Uterus (tissue), 4 donors: Measurements from ENCODE around the gene MAP3K3. TPM values are rescaled to one million over a fixed set of nuclear protein-coding genes. Genes with fewer than 3 reads are reported as not detected.

Experiments used
- small RNA-seq: library from RNA; depleted of rRNA; stranded (forward); fragments of <200 nt; gene quantifications from one replicate; pipeline ENCODE3, GENCODE V24; 2016
- total RNA-seq, 4 donors: library from RNA; depleted of rRNA in 3 of 4; stranded (reverse); fragments of >200 nt in 3 of 4; gene quantifications; one replicate each; pipeline versions ENCODE4 v1.1.0 to v1.2.4, GENCODE V29; 2014 to 2023
- donor health status: DM: yes; HTN: yes; CAD: no.

The MAP3K3 gene
- total RNA-seq, 4 donors from 2014 or later: 31.5 to 63.0 (median 56.3) TPM

Small RNAs within 50 kb of the gene (small RNA-seq; reads per million reads assigned to genes)
- not detected for gene RNU6-288P

Other genes with a start within 250 kb of the MAP3K3 start
- gene CYB561, start 176.1 kb upstream of the MAP3K3 start, total RNA-seq: 10 to 100 TPM; 15.0 to 19.5 (median 16.5) TPM
- gene ACE, start 145.4 kb upstream of the MAP3K3 start, total RNA-seq: 10 to 100 TPM in 1 of 4 donors, 1 to 10 TPM in 1, under 1 TPM in 1, not detected in 1; 0.77 to 27.4 (median 7.9) TPM
- not detected for gene KCNH6, start 99.1 kb upstream of the MAP3K3 start, total RNA-seq
- gene DCAF7, start 71.9 kb upstream of the MAP3K3 start, total RNA-seq: 10 to 100 TPM in 3 of 4 donors, 1 to 10 TPM in 1; 5.6 to 51.1 (median 25.1) TPM
- 10 to 100 TPM in 2 of 4 donors, 1 to 10 TPM in 2; 4.1 to 13.0 (median 8.4) TPM for gene TACO1, start 21.5 kb upstream of the MAP3K3 start, total RNA-seq
- 10 to 100 TPM in 3 of 4 donors, 1 to 10 TPM in 1; 3.8 to 23.2 (median 11.8) TPM for gene LIMD2, start 77.7 kb downstream of the MAP3K3 start, total RNA-seq
- gene STRADA, start 119.4 kb downstream of the MAP3K3 start, total RNA-seq: 10 to 100 TPM; 14.1 to 60.9 (median 27.9) TPM
- 10 to 100 TPM; 15.1 to 91.5 (median 49.3) TPM for gene CCDC47, start 151.2 kb downstream of the MAP3K3 start, total RNA-seq
- 100 to 1,000 TPM in 3 of 4 donors, 10 to 100 TPM in 1; 89.9 to 180 (median 150) TPM for gene DDX42, start 151.8 kb downstream of the MAP3K3 start, total RNA-seq
- gene PSMC5, start 205.0 kb downstream of the MAP3K3 start, total RNA-seq: 100 to 1,000 TPM in 1 of 4 donors, 10 to 100 TPM in 3; 12.6 to 103 (median 40.2) TPM
- 10 to 100 TPM; 29.7 to 64.7 (median 53.3) TPM for gene FTSJ3, start 205.2 kb downstream of the MAP3K3 start, total RNA-seq
- gene SMARCD2, start 220.3 kb downstream of the MAP3K3 start, total RNA-seq: 100 to 1,000 TPM in 2 of 4 donors, 10 to 100 TPM in 2; 72.9 to 205 (median 101) TPM